AG09309 (cell line): ENCODE results near the gene CHCHD6.

ENCODE experiments used
- DNase-seq: peaks from one replicate; pipeline ENCODE4 v3.0.0-alpha.2; 2010; ENCODE audit warnings: low read depth
- H3K4me3 ChIP-seq: 2 replicates; pipeline ENCODE4 v1.5.1; 2011; ENCODE audit warnings: mild to moderate bottlenecking, low read depth, low read length, moderate library complexity; ENCODE audit not compliant: control insufficient read depth
- TF ChIP-seq, protein P1 (sequence below): IDR thresholded peaks from 2 replicates; pipeline ENCODE4 v1.5.1; 2011; ENCODE audit warnings: mild to moderate bottlenecking, low read depth, low read length, inconsistent platforms; ENCODE audit not compliant: insufficient read depth, control insufficient read depth; ENCODE audit errors: missing control alignments

Gene CHCHD6

DNA sequence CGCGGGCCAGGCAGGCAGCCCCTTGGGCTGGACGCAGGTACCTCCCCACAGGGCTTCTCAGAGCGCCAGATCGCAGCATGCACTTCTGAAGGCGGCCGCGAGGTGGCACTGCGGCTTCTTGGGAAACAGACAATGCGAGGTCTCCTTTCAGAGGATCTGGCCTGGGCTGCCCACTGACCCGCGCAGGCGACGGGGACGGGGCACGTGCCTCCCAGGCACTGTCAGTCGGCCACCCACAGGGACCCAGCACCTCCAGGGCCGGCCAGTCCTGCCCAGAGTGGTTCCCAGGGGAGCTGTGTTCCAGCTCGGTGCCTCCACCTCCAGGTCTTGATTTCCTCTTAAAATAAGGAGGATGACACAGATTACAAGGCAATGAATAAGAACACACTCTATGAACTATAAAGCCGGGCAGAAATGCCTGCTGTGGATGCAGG lies 24.7 kb upstream of the CHCHD6 start:
- peak overlapping the region; percentile 16; the same call in 1 of the 2 replicates for H3K4me3 ChIP-seq
- DNase-seq = no peak
- TF ChIP-seq, protein P1, sequence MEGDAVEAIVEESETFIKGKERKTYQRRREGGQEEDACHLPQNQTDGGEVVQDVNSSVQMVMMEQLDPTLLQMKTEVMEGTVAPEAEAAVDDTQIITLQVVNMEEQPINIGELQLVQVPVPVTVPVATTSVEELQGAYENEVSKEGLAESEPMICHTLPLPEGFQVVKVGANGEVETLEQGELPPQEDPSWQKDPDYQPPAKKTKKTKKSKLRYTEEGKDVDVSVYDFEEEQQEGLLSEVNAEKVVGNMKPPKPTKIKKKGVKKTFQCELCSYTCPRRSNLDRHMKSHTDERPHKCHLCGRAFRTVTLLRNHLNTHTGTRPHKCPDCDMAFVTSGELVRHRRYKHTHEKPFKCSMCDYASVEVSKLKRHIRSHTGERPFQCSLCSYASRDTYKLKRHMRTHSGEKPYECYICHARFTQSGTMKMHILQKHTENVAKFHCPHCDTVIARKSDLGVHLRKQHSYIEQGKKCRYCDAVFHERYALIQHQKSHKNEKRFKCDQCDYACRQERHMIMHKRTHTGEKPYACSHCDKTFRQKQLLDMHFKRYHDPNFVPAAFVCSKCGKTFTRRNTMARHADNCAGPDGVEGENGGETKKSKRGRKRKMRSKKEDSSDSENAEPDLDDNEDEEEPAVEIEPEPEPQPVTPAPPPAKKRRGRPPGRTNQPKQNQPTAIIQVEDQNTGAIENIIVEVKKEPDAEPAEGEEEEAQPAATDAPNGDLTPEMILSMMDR = peak; percentile 93

DNA sequence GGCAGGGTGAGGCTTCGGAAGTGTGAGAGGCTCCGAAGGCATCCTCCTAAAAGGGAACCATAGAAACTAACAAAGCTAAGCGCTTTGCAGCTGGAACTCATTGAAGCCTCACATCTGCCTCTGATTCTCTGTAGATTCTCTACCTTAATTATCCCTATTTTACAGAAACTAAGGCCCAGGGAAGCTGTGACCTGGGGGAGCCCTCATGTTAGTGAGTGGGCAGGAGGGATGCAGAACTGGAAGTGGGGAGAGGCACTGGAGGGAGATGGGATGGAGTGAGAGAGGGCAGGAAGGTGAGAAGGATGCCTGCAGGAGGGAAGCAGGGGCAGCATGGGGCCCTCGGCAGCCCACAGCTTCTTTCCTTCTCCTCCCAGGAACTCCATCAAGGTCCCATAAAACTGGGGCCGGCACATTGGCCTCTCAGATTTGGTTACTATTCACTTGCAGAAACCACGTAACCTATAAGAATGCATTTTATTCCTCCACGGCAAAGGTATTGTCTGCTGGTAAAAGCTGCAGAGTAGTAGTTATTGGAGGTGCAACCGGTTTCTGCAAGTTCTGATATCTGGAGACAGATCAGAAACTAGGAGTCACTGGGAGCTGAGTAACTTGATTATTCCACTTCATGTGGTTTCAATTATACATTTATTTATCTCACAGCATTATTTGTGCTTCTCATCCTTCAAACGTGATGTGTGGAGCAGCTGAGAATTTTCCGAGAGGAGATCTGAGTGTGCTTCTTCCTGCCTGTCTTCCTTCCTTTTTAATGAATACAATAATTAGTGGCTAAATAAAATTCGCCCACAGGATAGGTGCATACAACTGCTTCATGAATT lies 24.0 kb upstream of the CHCHD6 start:
- no peak overlapping the region for H3K4me3 ChIP-seq
- no peak for DNase-seq
- TF ChIP-seq, protein P1 = no peak

DNA sequence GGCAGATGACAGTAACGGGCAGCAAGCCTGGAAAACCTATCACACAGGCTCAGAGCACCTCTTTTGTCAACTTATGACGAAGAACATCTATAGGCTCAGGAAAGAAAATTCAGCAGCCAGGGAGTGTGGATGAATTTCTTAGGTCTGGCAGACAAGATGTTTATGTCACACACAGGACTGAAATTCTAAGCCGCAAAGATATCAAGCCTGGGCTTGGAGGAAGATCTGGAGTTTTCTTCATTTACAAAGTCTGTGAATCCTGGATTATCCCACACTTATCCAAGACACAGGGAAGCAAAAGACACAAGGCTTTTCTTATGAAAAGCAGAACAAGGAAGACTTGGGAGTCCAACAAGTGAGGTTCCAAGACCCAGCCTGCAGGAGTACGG lies 23.4 kb upstream of the CHCHD6 start:
- DNase-seq = no peak
- TF ChIP-seq, protein P1 = no peak
- no peak overlapping the region for H3K4me3 ChIP-seq

DNA sequence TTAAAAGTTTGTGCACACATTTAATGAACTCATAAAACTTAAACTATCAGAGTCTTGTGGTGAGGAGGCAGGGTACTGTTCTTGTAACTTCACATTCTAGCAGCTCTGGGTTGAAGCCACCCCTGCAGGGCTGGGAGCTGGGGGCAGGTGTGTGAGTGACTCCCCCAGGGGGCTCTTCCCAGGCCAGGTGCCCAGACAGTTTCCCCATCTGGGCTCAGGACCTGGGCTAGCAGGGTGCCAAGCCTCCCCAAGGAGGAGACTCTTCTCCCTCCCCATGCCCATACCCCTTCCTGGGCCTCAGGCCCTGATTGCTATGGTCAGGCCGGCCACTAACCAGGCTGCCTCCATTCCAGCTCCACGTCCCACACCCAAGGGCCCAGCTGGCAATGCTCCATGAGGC lies 22.0 kb upstream of the CHCHD6 start:
- TF ChIP-seq, protein P1 = no peak
- no peak overlapping the region for H3K4me3 ChIP-seq
- no peak for DNase-seq

DNA sequence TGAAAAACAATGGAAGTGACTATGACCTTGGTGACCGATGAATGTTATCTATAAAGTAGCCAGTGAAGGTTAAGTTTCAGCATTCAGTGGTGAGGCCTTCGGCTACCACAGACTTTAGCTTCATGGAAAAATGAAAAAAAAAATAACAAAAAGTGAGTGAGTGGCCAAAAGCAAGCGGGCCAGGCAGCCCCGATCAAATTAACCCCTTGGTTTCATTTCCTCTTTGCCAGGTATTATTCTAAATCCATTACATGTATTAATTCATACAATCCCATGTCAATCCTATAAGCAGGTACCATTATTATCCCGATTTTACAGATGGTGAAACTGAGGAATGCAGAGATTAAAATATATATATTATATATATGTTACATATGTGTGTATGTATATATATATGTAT lies 21.0 kb upstream of the CHCHD6 start:
- DNase-seq = no peak
- TF ChIP-seq, protein P1 = no peak
- no peak overlapping the region for H3K4me3 ChIP-seq

DNA sequence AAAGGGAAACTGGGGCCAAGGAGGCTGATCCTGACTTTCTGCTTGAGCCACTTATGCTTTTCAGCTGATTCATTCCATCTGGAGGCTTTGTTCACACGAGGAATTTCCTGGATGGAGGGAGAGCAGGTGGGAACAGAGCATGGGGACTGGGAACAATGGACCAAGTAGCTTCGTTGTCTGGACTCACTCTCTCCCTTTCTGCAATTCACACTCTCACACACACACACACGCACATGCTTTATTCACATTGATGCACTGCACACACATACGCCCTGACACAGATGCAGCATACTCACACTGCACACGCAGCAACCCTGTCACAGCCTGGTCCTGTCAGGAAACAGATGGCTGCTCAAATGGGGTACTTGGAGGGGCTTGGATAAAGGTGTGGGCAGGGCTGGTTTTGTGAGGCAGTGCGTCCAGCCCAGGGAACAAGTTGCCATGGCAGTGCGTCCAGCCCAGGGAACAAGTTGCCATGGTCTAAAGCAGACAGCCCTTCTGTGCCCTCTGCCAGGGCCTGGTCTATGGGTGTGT lies 19.8 kb upstream of the CHCHD6 start:
- no peak for DNase-seq
- no peak overlapping the region for H3K4me3 ChIP-seq

More for the DNA sequence above, 19.8 kb upstream of the CHCHD6 start:
- TF ChIP-seq, protein P1 = no peak
